Esophagus squamous epithelium (tissue), 4 donors: Measurements from ENCODE around the gene CC2D1B.

Experiments
- CTCF ChIP-seq, 6 experiments: fragments of 450-650 bp in 4 of 6; fragments of 200-600 bp in 2 of 6; sonication (generic) in 2 of 6; IDR thresholded peaks; one replicate each; pipeline ENCODE4 v1.5.1; 2016 to 2019; ENCODE audit warnings: antibody characterized with exemption in 6 of 6, mild to moderate bottlenecking in 4 of 6, moderate library complexity in 4 of 6
- POLR2A ChIP-seq, 4 donors: fragments of 450-650 bp; IDR thresholded peaks; one replicate each; pipeline ENCODE4 v1.6.1; 2017; ENCODE audit warnings: antibody characterized with exemption in 4 of 4, mild to moderate bottlenecking in 4 of 4, moderate library complexity in 3 of 4

- no peak for TF ChIP-seq CTCF (IDR thresholded peaks at IDR 0.05)
- no peak for TF ChIP-seq POLR2A (IDR thresholded peaks at IDR 0.05)
These were observed 33.6 kb upstream of the CC2D1B start for GRCh38 chr1:52399629-52400028.
